CD4-positive, alpha-beta T cell treated with Interleukin-1 beta for 1 hour (primary cell): ENCODE data around the gene TNFRSF17.
A peak's percentile ranks its signal among the peaks of the same experiment; 100 is the strongest.
"Not testable (repeated sequence)": the region's sequence is repeated elsewhere in the genome, so short reads cannot be mapped to it uniquely, and the experiment has no call there.

ENCODE experiments used
- DNase-seq, 2 donors: peaks; one replicate each; pipeline ENCODE4 v3.0.0-alpha.2; 2020 to 2022

Gene TNFRSF17

GRCh38 chr16:11964761-11965551, at the start of gene TNFRSF17:
Gene TNFRSF17, plus strand, starts transcription at chr16:11965210. Its CDS starts 115 bp downstream, at chr16:11965325.
- no peak for DNase-seq

- DNase-seq, result peak; percentile 99
Measured at GRCh38 chr16:11915644-11916523, 49.1 kb upstream of the TNFRSF17 start, which contains the start of gene GSPT1. Gene GSPT1, minus strand, starts transcription at chr16:11915956. Its CDS starts 236 bp downstream, at chr16:11915720.

GRCh38 chr16:11916524-11917285, 48.3 kb upstream of the TNFRSF17 start:
- DNase-seq, result no peak

GRCh38 chr16:11924046-11924445, 41.0 kb upstream of the TNFRSF17 start:
- not testable (repeated sequence) for DNase-seq

DNA sequence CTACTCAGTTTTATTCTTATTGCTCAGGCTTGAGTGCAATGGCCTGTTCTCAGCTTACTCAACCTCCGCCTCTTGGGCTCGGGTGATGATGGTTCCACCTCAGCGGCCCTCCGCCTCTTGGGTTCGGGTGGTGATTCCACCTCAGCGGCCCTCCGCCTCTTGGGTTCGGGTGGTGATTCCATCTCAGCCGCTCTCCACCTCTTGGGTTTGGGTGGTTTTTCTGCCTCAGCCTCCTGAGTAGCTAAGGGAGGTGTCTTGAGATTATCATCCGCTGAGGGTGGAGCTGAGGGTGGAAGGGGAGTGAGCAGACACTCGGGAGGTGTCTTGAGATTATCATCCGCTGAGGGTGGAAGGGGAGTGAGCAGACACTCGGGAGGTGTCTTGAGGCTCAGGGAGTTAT, 37.7 kb upstream of the TNFRSF17 start:
- DNase-seq, result not testable (repeated sequence)

DNA sequence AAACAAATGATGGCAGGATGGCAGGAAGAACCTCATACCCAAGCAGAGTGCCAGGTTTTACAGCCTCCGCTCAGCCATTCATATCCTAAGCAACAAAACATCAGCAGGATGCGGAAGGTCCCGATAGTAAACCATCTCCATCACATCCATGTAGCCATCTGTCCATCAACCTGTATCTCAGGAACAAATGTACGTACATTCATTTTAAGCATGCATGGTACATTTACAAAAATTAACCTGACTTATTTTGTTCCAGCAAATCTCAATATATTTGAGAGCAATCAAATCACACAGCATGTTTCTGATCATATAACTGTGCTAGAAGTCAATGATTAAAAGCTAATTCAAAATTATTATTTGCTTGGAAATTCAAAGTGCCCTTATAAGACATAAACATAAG, 23.1 kb upstream of the TNFRSF17 start, which contains the start of gene NPIPB2:
TSS of gene NPIPB2 (minus strand) at position 101 of the 400 bp plus-strand sequence. CDS start at position 101, 0 bp downstream.
- DNase-seq, result not testable (repeated sequence)

DNA sequence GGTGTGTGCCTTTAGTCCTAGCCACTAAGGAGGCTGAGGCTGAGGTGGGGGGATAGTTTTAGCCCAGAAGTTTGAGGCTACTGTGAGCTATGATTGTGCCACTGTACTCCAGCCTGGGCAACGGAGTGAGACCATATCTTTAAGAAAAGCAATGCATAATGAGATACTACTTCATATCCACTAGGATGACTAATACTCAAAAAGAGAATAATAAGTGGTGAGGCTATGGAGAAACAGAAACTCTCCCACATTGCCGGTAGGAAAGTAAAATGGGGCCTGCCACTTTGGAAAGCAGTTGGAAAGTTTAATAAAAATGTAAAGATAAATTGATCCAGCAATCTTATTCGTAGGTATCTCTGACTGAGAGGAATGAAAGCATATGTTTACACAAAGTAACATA, 18.6 kb upstream of the TNFRSF17 start:
- DNase-seq, result no peak

- DNase-seq, result no peak
Measured at GRCh38 chr16:11948819-11949218, 16.2 kb upstream of the TNFRSF17 start.

GRCh38 chr16:11949527-11949926, 15.5 kb upstream of the TNFRSF17 start:
- DNase-seq, result peak; percentile 13 to 27

- no peak for DNase-seq
Measured at GRCh38 chr16:11950388-11950787, 14.6 kb upstream of the TNFRSF17 start.

- DNase-seq, result not testable (repeated sequence)
Measured at GRCh38 chr16:11953576-11953975, 11.4 kb upstream of the TNFRSF17 start.

GRCh38 chr16:11955713-11956123, 9.3 kb upstream of the TNFRSF17 start:
- no peak for DNase-seq

- no peak for DNase-seq
Measured at GRCh38 chr16:11956558-11956957, 8.5 kb upstream of the TNFRSF17 start.

DNA sequence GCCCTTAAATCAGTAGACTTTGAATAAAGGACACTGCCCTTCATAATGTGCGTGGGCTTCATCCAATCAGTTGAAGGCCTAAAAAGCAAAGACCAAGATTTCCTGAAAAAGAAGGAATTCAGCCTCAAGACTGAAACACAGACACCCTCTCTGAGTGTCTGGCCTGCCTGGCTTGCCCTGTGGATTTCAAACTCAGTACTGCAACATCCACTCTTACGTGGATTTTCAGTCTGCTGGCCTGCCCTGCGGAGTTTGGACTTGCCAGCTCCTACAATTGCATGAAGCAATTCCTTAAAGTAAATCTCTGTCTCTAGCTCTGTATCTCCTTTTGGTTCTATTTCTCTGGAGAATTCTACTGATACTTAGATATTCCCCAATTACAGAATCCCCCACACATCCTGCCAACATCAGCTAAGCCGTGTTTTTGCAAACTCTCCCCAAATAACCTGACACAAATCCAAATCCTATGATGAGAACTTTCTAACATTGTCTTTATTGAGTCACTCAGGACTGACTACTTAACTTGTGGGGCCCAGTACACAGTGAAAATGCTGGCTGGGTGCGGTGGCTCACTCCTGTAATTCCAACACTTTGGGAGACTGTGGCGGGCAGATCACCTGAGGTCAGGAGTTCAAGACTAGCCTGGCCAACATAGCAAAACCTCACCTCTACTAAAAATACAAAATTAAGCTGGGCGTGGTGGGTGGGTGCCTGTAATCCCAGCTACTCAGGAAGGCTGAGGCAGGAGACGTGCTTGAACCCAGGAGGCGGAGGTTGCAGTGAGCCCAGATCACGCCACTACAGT, 7.2 kb upstream of the TNFRSF17 start:
- DNase-seq, result no peak

DNA sequence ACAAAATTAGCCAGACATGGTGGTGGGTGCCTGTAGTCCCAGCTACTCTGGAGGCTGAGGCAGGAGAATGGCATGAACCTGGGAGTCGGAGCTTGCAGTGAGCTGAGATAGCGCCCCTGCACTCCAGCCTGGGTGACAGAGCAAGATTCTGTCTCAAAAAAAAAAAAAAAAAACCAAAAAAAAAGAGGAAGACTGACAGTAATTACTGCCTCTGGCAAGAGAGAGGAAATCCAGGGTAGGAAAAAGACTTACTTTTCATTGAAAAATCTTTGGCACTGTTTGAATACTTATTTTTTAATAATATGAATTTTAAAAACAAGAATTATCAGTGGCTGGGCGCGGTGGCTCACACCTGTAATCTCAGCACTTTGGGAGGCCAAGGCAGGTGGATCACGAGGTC, 2.6 kb upstream of the TNFRSF17 start:
- DNase-seq, result not testable (repeated sequence)

GRCh38 chr16:11962978-11963377, 2.0 kb upstream of the TNFRSF17 start:
- not testable (repeated sequence) for DNase-seq

DNA sequence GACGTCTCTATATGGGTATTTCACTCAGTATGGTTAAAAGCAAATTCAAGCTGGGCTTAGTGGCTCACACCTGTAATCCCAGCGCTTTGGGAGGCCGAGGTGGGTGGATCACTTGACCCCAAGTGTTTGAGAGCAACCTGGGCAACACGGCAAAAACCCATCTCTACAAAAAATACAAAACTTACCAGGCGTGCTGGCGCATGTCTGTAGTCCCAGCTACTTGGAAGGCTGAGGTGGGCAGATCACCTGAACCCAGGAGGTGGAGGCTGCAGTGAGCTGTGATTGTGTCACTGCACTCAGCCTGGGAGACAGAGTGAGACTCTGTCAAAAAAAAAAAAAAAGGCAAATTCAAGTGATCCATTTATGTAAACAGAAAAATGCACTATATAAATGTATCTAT, 1.3 kb upstream of the TNFRSF17 start:
- no peak for DNase-seq

DNA sequence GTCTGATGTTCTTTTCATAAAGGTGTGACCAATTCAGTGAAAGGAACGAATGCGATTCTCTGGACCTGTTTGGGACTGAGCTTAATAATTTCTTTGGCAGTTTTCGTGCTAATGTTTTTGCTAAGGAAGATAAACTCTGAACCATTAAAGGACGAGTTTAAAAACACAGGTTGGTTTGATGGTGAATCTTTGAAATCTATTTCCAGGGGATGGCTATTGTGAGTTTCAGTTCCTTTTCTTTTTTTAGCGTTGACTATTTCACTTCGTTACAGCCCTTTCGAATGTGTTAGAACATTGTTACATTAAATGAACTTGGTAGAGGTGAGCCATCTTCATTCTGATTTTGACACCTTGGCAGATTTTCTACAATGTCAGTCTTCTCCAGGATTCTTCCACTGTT, 1.2 kb downstream of the TNFRSF17 start:
- no peak for DNase-seq

DNA sequence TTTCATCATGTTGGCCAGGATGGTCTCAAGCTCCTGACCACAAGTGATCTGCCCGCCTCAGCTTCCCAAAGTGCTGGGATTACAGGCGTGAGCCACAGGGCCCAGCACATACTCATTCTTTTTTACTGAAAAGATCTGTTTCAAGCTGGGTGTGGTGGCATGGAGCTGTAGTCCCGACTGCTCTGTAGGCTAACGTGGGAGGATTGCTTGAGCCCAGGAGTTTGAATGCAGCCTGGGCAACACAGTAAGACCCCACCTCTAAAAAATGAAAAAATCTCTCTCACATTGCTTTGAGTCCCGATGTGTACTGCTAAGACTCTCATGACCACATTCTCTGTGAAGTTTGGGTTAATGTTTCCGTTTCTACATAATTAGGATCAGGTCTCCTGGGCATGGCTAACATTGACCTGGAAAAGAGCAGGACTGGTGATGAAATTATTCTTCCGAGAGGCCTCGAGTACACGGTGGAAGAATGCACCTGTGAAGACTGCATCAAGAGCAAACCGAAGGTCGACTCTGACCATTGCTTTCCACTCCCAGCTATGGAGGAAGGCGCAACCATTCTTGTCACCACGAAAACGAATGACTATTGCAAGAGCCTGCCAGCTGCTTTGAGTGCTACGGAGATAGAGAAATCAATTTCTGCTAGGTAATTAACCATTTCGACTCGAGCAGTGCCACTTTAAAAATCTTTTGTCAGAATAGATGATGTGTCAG, 2.3 kb downstream of the TNFRSF17 start:
- DNase-seq, result no peak

DNA sequence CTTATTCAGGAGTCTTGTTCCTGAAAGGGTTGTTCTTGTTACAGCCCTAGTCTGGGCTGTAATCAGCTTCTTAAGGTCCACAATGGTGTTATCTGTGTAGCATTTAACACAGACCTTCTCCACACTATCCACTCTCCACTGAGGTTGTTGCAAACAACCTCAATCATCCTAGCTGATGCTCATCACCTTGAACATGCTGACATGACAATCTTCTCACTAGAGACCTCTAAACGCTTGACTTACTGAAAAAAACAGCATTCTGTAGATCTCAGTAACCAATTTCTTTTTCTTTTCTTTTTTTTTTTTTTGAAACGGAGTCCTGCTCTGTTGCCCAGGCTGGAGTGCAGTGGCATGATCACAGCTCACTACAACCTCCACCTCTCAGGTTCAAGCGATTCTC, 3.6 kb downstream of the TNFRSF17 start:
- no peak for DNase-seq

DNA sequence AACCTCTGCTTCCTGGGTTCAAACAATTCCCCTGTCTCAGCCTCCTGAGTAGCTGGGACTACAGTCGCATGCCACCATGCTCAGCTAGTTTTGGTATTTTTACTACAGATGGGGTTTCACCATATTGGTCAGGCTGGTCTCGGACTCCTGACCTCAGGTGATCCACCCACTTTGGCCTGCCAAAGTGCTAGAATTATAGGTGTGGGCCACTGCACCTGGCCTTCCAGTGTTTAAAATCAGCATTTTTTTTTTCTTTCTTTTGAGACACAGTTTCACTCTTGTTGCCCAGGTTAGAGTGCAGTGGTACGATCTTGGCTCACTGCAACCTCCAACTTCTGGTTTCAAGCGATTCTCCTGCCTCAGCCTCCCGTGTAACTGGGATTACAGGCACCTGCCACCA, 5.3 kb downstream of the TNFRSF17 start:
- DNase-seq, result not testable (repeated sequence)
